Mammary epithelial cell (primary cell): ENCODE measurements around the gene TMEM139.
A peak's percentile ranks its signal among the peaks of the same experiment; 100 is the strongest.

Experiments
- CTCF ChIP-seq, 2 donors: IDR thresholded peaks in 1 of 2; conservative IDR thresholded peaks in 1 of 2; 2 replicates each; pipeline ENCODE4 v1.5.1; 2011 to 2012; ENCODE audit warnings: inconsistent platforms in 2 of 2, low read length in 2 of 2, mild to moderate bottlenecking in 2 of 2, control low read depth in 1 of 2, low read depth in 1 of 2; ENCODE audit not compliant: insufficient read depth in 1 of 2; ENCODE audit errors: extremely low read depth in 1 of 2
- EZH2 ChIP-seq: IDR thresholded peaks from 2 replicates; pipeline ENCODE4 v1.6.1; 2012; ENCODE audit warnings: low read length, inconsistent platforms, borderline replicate concordance

GRCh38 chr7:143256325-143256724 is 28.4 kb upstream of the TMEM139 start:
- TF ChIP-seq CTCF (conservative IDR thresholded peaks at IDR 0.05 in 1 of 2, IDR thresholded peaks at IDR 0.05 in 1 of 2; ENCODE audit: extremely low read depth in 1 of 2, insufficient read depth in 1 of 2, low read depth in 1 of 2, low read length in 2 of 2) (peak; percentile 11 to 18), EZH2 (no peak)
